Smooth muscle cell (in vitro differentiated cells): ENCODE results near the gene TULP4. TPM values are rescaled to one million over a fixed set of nuclear protein-coding genes. Genes with fewer than 3 reads are reported as not detected.

Experiments used
- DNase-seq: peaks from one replicate; lab custom pipeline; 2025; ENCODE audit not compliant: unreplicated experiment; lab: John Stamatoyannopoulos, UW
- H2AFZ ChIP-seq: fragments of 200-600 bp; sonication (generic); 2 replicates; pipeline ENCODE4 v1.6.0; 2016; ENCODE audit warnings: antibody characterized with exemption, low read depth, mild to moderate bottlenecking
- H3F3A ChIP-seq: fragments of 200-600 bp; sonication (generic); 2 replicates; pipeline ENCODE4 v1.6.0; 2017; ENCODE audit warnings: antibody characterized with exemption, low read depth
- H3K27ac ChIP-seq: fragments of 200-600 bp; sonication (generic); 2 replicates; pipeline ENCODE4 v1.5.1; 2016; ENCODE audit warnings: low read depth, mild to moderate bottlenecking
- H3K27me3 ChIP-seq: fragments of 200-600 bp; sonication (generic); 2 replicates; pipeline ENCODE4 v1.6.1; 2016; ENCODE audit warnings: low read depth, mild to moderate bottlenecking
- H3K36me3 ChIP-seq: fragments of 200-600 bp; sonication (generic); 2 replicates; pipeline ENCODE4 v1.5.1; 2016; ENCODE audit warnings: low read depth
- H3K4me1 ChIP-seq: fragments of 200-600 bp; sonication (generic); 2 replicates; pipeline ENCODE4 v1.5.1; 2016; ENCODE audit warnings: low read depth
- H3K4me2 ChIP-seq: fragments of 200-600 bp; sonication (generic); 2 replicates; pipeline ENCODE4 v1.6.0; 2016; ENCODE audit warnings: mild to moderate bottlenecking
- H3K4me3 ChIP-seq: fragments of 200-600 bp; sonication (generic); 2 replicates; pipeline ENCODE4 v1.5.1; 2016; ENCODE audit warnings: mild to moderate bottlenecking
- H3K79me2 ChIP-seq: fragments of 200-600 bp; sonication (generic); 2 replicates; pipeline ENCODE4 v1.6.0; 2016; ENCODE audit warnings: low read depth, mild to moderate bottlenecking
- H3K9ac ChIP-seq: fragments of 200-600 bp; sonication (generic); 2 replicates; pipeline ENCODE4 v1.6.0; 2016; ENCODE audit warnings: low read depth
- H3K9me3 ChIP-seq: fragments of 200-600 bp; sonication (generic); replicated peaks from 2 replicates; pipeline ENCODE4 v1.5.1; 2016; ENCODE audit warnings: low read depth
- H4K20me1 ChIP-seq: fragments of 200-600 bp; sonication (generic); 2 replicates; pipeline ENCODE4 v1.6.0; 2016; ENCODE audit warnings: low read depth
- CTCF ChIP-seq: fragments of 200-600 bp; sonication (generic); IDR thresholded peaks from 2 replicates; pipeline ENCODE4 v1.5.1; 2017; ENCODE audit warnings: borderline replicate concordance, mild to moderate bottlenecking, antibody characterized with exemption; ENCODE audit not compliant: insufficient read depth, poor library complexity, severe bottlenecking
- WGBS: methylation state at CpG from one replicate; pipeline ENCODE4 v1.1.7; 2016; ENCODE audit warnings: low lambda C conversion rate; 5-methylcytosine and 5-hydroxymethylcytosine counted together
- polyA plus RNA-seq: library from polyadenylated mRNA; unstranded; fragments of >200 nt; fragmentation: Nextera tagmentation; extraction: Ambion mirVana; gene quantifications from 2 replicates; pipeline ENCODE4 v1.2.1, GENCODE V29; 2016
- total RNA-seq: library from RNA; depleted of rRNA; stranded (reverse); fragments of >200 nt; gene quantifications from 2 replicates; pipeline ENCODE4 v1.2.3, GENCODE V29; 2014

The TULP4 gene
- total and polyA plus RNA-seq, 2 experiments from 2014 or later: 16.1 to 85.0 TPM

- no peak overlapping the region for H3K4me3 ChIP-seq
- no peaks in the 10 kb centered on the region for H3K4me1 ChIP-seq
- no peak overlapping the region for H2AFZ ChIP-seq
- H3K27ac ChIP-seq: no peak overlapping the region
- H4K20me1 ChIP-seq: peaks cover 11% of the 10 kb centered on the region
- no peak for DNase-seq
- no peaks in the 10 kb centered on the region for H3K27me3 ChIP-seq
- no peaks in the 10 kb centered on the region for H3K36me3 ChIP-seq
- peaks cover 20% of the 10 kb centered on the region for H3K79me2 ChIP-seq
- TF ChIP-seq CTCF: no peak
- H3K4me2 ChIP-seq: no peak overlapping the region
- no peak overlapping the region for H3K9ac ChIP-seq
- no peaks in the 10 kb centered on the region for H3F3A ChIP-seq
- 87% methylated on average over 9 of the region's 9 CpGs for WGBS
- no peaks in the 10 kb centered on the region for H3K9me3 ChIP-seq
Observed at GRCh38 chr6:158313989-158314388, 1.7 kb downstream of the TULP4 start.

- DNase-seq: no peak
- H3K9ac ChIP-seq: no peak overlapping the region
- WGBS: 95% methylated on average over 3 of the region's 3 CpGs
- TF ChIP-seq CTCF: no peak
- H3K27ac ChIP-seq: no peak overlapping the region
- no peaks in the 10 kb centered on the region for H3K27me3 ChIP-seq
- H3K4me1 ChIP-seq: no peaks in the 10 kb centered on the region
- peaks cover 18% of the 10 kb centered on the region for H4K20me1 ChIP-seq
- H3K79me2 ChIP-seq: peaks cover 28% of the 10 kb centered on the region
- no peaks in the 10 kb centered on the region for H3F3A ChIP-seq
- no peak overlapping the region for H2AFZ ChIP-seq
- H3K36me3 ChIP-seq: no peaks in the 10 kb centered on the region
- no peak overlapping the region for H3K4me2 ChIP-seq
- H3K9me3 ChIP-seq: no peaks in the 10 kb centered on the region
- H3K4me3 ChIP-seq: no peak overlapping the region
Observed at GRCh38 chr6:158314737-158315136, 2.5 kb downstream of the TULP4 start.

GRCh38 chr6:158316022-158316421 is 3.8 kb downstream of the TULP4 start:
- Histone ChIP-seq H3K27ac (no peak overlapping the region), H3K4me2 (no peak overlapping the region), H3K9me3 (no peaks in the 10 kb centered on the region), H3K9ac (no peak overlapping the region), H4K20me1 (peaks cover 28% of the 10 kb centered on the region), H3K4me3 (no peak overlapping the region), H3K4me1 (no peaks in the 10 kb centered on the region), H3K27me3 (no peaks in the 10 kb centered on the region), H3F3A (no peaks in the 10 kb centered on the region), H3K79me2 (peaks cover 41% of the 10 kb centered on the region), H2AFZ (no peak overlapping the region), H3K36me3 (no peaks in the 10 kb centered on the region)
- WGBS: 67% methylated on average over 3 of the region's 3 CpGs
- no peak for TF ChIP-seq CTCF
- no peak for DNase-seq

GRCh38 chr6:158321960-158322359 is 9.7 kb downstream of the TULP4 start:
- peaks cover 81% of the 10 kb centered on the region for H4K20me1 ChIP-seq

More at GRCh38 chr6:158321960-158322359, 9.7 kb downstream of the TULP4 start:
- Histone ChIP-seq H3K9me3 (no peaks in the 10 kb centered on the region), H3K4me1 (no peaks in the 10 kb centered on the region), H3K4me2 (no peak overlapping the region), H2AFZ (no peak overlapping the region), H3K27me3 (no peaks in the 10 kb centered on the region), H3K36me3 (no peaks in the 10 kb centered on the region), H3F3A (no peaks in the 10 kb centered on the region), H3K9ac (no peak overlapping the region), H3K4me3 (no peak overlapping the region), H3K27ac (no peak overlapping the region), H3K79me2 (peaks cover 77% of the 10 kb centered on the region)
- no peak for TF ChIP-seq CTCF
- DNase-seq: no peak
